Fibroblast of skin of left biceps (primary cell): ENCODE data around the gene ANKS3.

Experiments
- DNase-seq, 2 experiments: peaks; one replicate each; pipeline ENCODE4 v3.0.0-alpha.2; 2013; ENCODE audit warnings: low read depth in 2 of 2

The ANKS3 gene

GRCh38 chr16:4648917-4649316 lies 85.2 kb downstream of the ANKS3 start:
- DNase-seq = no peak

DNA sequence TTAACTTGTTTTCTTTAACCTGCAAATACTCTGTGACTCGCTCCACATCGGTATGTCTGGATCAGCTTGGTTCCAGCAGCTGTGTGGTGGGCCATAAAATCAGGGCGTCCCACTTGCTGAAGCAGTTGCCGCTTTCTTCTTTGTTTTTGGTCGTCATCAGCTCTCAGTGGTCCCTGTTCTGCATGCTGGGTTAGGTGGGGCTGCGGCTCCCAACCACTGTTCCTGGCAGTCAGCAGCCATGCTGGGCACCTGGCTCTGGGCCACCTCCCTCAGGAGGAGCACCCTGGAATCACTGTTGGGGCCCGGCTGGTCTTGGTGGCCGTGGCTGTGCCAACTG lies 86.5 kb downstream of the ANKS3 start:
- DNase-seq = no peak

DNA sequence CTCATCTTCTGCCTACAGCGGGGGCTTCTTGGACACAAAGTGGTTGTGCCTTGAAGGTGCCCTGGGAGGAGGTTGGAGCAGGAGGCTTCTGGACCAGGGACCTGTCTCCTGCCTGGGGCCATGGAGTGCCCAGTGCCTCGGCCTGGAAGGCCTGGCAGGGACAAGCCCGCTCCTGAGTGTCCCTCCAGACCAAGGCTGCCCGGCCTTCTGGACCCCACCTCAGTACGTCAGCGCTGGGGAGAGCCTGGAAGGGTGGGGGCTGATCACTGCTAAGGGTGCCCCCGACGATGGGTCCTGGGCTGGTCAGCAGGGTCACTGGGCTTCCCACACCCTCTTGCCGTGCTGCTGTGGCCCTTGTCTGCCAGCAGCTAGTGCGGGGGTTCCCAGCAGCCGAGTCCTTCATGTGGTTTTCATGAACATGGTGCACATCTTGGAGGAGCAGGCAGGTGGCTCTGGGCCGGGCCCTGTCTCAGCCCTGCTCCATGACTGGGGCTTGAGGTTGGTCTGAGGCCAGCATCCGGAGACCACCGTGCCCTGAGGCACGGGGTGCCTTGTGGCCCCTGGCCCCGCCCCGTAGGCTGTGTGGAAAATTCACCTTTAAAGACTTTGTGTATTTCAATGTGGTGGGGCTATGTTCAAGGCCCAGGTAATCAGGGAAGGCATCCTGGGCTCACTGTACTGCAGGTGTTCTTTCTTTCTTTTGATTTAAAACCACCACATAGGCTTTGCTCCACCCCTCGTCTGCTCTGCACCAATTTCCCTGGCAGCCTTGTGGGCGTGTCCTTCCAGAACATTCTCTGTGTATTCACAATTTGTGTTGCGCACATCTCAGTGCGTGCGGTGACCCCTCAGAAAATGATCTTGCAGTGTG lies 87.1 kb downstream of the ANKS3 start:
- no peak for DNase-seq
